Common myeloid progenitor, CD34-positive (primary cell): ENCODE data around the gene C5orf22.

Experiments used
- CTCF ChIA-PET: fragments of 350-600 bp; sonication (Branson Sonifier 250); formaldehyde crosslinking; loops from one replicate; lab custom pipeline; 2021; ENCODE audit warnings: antibody characterized with exemption; lab: Charles Lee
- POLR2A ChIA-PET: fragments of 350-600 bp; sonication (Branson Sonifier 250); formaldehyde crosslinking; loops from one replicate; lab custom pipeline; 2021; ENCODE audit warnings: antibody characterized with exemption; lab: Charles Lee
- DNase-seq, 3 donors: peaks; one replicate each; pipeline versions ENCODE4 v3.0.0 to v3.0.0-alpha.2; 2013
- H3K27ac ChIP-seq, 2 experiments: 1 replicate in 1 of 2; 2 replicates in 1 of 2; pipeline ENCODE4 v1.7.0; 2013; ENCODE audit warnings: inconsistent platforms in 2 of 2, low read length in 2 of 2, mild to moderate bottlenecking in 2 of 2, low read depth in 1 of 2, moderate library complexity in 1 of 2; ENCODE audit not compliant: severe bottlenecking in 2 of 2, insufficient read depth in 1 of 2, poor library complexity in 1 of 2
- H3K27me3 ChIP-seq, 5 experiments: replicated peaks in 2 of 5; 1 replicate in 3 of 5; 2 replicates in 2 of 5; pipeline versions ENCODE4 v1.6.1 to v1.7.0; 2013; ENCODE audit warnings: low read length in 4 of 5, mild to moderate bottlenecking in 2 of 5, moderate library complexity in 2 of 5, inconsistent platforms in 1 of 5; ENCODE audit not compliant: insufficient read depth in 5 of 5, control insufficient read depth in 4 of 5
- H3K36me3 ChIP-seq, 4 experiments: 1 replicate in 2 of 4; 2 replicates in 2 of 4; pipeline versions ENCODE4 v1.6.1 to v1.7.0; 2013; ENCODE audit warnings: low read length in 3 of 4, control low read depth in 1 of 4, mild to moderate bottlenecking in 1 of 4; ENCODE audit not compliant: control insufficient read depth in 4 of 4, insufficient read depth in 4 of 4
- H3K4me1 ChIP-seq, 4 experiments: 1 replicate in 3 of 4; 2 replicates in 1 of 4; pipeline versions ENCODE4 v1.6.1 to v1.7.1; 2013; ENCODE audit warnings: low read length in 3 of 4, mild to moderate bottlenecking in 3 of 4, control low read depth in 1 of 4, inconsistent platforms in 1 of 4, moderate library complexity in 1 of 4; ENCODE audit not compliant: control insufficient read depth in 4 of 4, insufficient read depth in 4 of 4; ENCODE audit errors: control extremely low read depth in 1 of 4
- H3K4me3 ChIP-seq, 7 experiments: 1 replicate in 4 of 7; 2 replicates in 3 of 7; pipeline versions ENCODE4 v1.5.1 to v1.7.0; 2013; ENCODE audit warnings: mild to moderate bottlenecking in 7 of 7, low read length in 6 of 7, moderate library complexity in 6 of 7, inconsistent platforms in 2 of 7, low read depth in 2 of 7, control low read depth in 1 of 7; ENCODE audit not compliant: insufficient read depth in 4 of 7, control insufficient read depth in 1 of 7; ENCODE audit errors: extremely low read depth in 1 of 7
- H3K9me3 ChIP-seq, 5 experiments: 1 replicate in 4 of 5; 2 replicates in 1 of 5; pipeline versions ENCODE4 v1.6.1 to v1.7.1; 2013; ENCODE audit warnings: low read length in 4 of 5, mild to moderate bottlenecking in 2 of 5, inconsistent platforms in 1 of 5, low read depth in 1 of 5, moderate library complexity in 1 of 5; ENCODE audit not compliant: control insufficient read depth in 4 of 5, insufficient read depth in 2 of 5; ENCODE audit errors: control extremely low read depth in 1 of 5
- whole genome bisulfite sequencing: methylation state at CpG from one replicate; pipeline ENCODE4 v1.1.5; 2013; ENCODE audit not compliant: insufficient coverage; 5-methylcytosine and 5-hydroxymethylcytosine counted together

C5orf22 gene

GRCh38 chr5:31577438-31577837 lies 45.3 kb downstream of the C5orf22 start:
- H3K36me3 ChIP-seq, result no peaks in the 10 kb centered on the region
- H3K4me1 ChIP-seq, result peaks cover 0 to 7% (median 1%) of the 10 kb centered on the region in 4 experiments
- ChIA-PET POLR2A (no interaction called here), CTCF (no interaction called here)
- DNase-seq, result peak in 1 of 3 donors; percentile 28
- WGBS, result 100% methylated on average over 1 of the region's 3 CpGs
- no peaks in the 10 kb centered on the region for H3K9me3 ChIP-seq
- no peak overlapping the region for H3K27ac ChIP-seq
- no peak overlapping the region for H3K4me3 ChIP-seq
- no peaks in the 10 kb centered on the region for H3K27me3 ChIP-seq

- CTCF ChIA-PET, result interaction anchor here (0.6 to 1.8 kb wide), 5 partner anchors 41 to 511 kb away, joined by 3 to 5 read pairs (median 3); no protein-coding TSS in a partner anchor
- H3K4me1 ChIP-seq, result peaks cover 0 to 7% (median 1%) of the 10 kb centered on the region in 4 experiments
- no peaks in the 10 kb centered on the region for H3K27me3 ChIP-seq
- peaks cover 0 to 1% (median 0%) of the 10 kb centered on the region in 5 experiments for H3K9me3 ChIP-seq
- H3K36me3 ChIP-seq, result no peaks in the 10 kb centered on the region
- no peak overlapping the region for H3K4me3 ChIP-seq
- POLR2A ChIA-PET, result no interaction called here
- WGBS, result 100% methylated on average over 2 of the region's 2 CpGs
- no peak overlapping the region for H3K27ac ChIP-seq
- DNase-seq, result no peak
Measured at GRCh38 chr5:31579558-31579957, 47.5 kb downstream of the C5orf22 start.

GRCh38 chr5:31581498-31582099 lies 49.5 kb downstream of the C5orf22 start:
- H3K27me3 ChIP-seq, result no peaks in the 10 kb centered on the region
- DNase-seq, result peak; percentile 64 to 81 (median 78)
- H3K9me3 ChIP-seq, result peaks cover 0 to 1% (median 0%) of the 10 kb centered on the region in 5 experiments
- CTCF ChIA-PET, result interaction anchor here (0.6 to 1.8 kb wide), 9 partner anchors 16 to 512 kb away, joined by 3 to 11 read pairs (median 4); no protein-coding TSS in a partner anchor
- H3K36me3 ChIP-seq, result no peaks in the 10 kb centered on the region
- H3K27ac ChIP-seq, result no peak overlapping the region
- H3K4me3 ChIP-seq, result no peak overlapping the region
- peaks cover 0 to 7% (median 2%) of the 10 kb centered on the region in 4 experiments for H3K4me1 ChIP-seq
- POLR2A ChIA-PET, result no interaction called here
- WGBS, result 100% methylated on average over 1 of the region's 3 CpGs

- H3K27me3 ChIP-seq, result no peaks in the 10 kb centered on the region
- ChIA-PET CTCF (interaction anchor here (0.6 to 1.8 kb wide), 6 partner anchors 28 to 505 kb away, joined by 3 to 11 read pairs (median 4); no protein-coding TSS in a partner anchor), POLR2A (no interaction called here)
- no peak overlapping the region for H3K4me3 ChIP-seq
- H3K27ac ChIP-seq, result no peak overlapping the region
- H3K9me3 ChIP-seq, result peaks cover 0 to 5% (median 0%) of the 10 kb centered on the region in 5 experiments
- H3K4me1 ChIP-seq, result peaks cover 0 to 5% (median 1%) of the 10 kb centered on the region in 4 experiments
- 100% methylated on average over 1 of the region's 2 CpGs for WGBS
- no peaks in the 10 kb centered on the region for H3K36me3 ChIP-seq
- no peak for DNase-seq
Measured at GRCh38 chr5:31583129-31583528, 51.0 kb downstream of the C5orf22 start.

- DNase-seq, result no peak
- WGBS, result 100% methylated on average over 1 of the region's 3 CpGs
- Histone ChIP-seq H3K36me3 (no peaks in the 10 kb centered on the region), H3K27ac (no peak overlapping the region), H3K4me3 (no peak overlapping the region), H3K4me1 (peaks cover 0 to 8% (median 3%) of the 10 kb centered on the region in 4 experiments), H3K9me3 (peaks cover 0 to 9% (median 1%) of the 10 kb centered on the region in 5 experiments), H3K27me3 (no peaks in the 10 kb centered on the region)
- POLR2A ChIA-PET, result no interaction called here
- CTCF ChIA-PET, result interaction anchor here (1.1 to 1.7 kb wide), 6 partner anchors 10 to 508 kb away, joined by 3 to 7 read pairs (median 4); no protein-coding TSS in a partner anchor
Measured at GRCh38 chr5:31585166-31585894, 53.2 kb downstream of the C5orf22 start.

GRCh38 chr5:31585895-31586270 lies 53.8 kb downstream of the C5orf22 start:
- H3K36me3 ChIP-seq, result no peaks in the 10 kb centered on the region
- no CpG with 5 or more reads among the region's 2 CpGs for WGBS
- POLR2A ChIA-PET, result no interaction called here
- no peak overlapping the region for H3K4me3 ChIP-seq
- H3K27ac ChIP-seq, result no peak overlapping the region
- H3K4me1 ChIP-seq, result peaks cover 0 to 8% (median 3%) of the 10 kb centered on the region in 4 experiments
- peaks cover 0 to 9% (median 1%) of the 10 kb centered on the region in 5 experiments for H3K9me3 ChIP-seq
- no peaks in the 10 kb centered on the region for H3K27me3 ChIP-seq
- CTCF ChIA-PET, result interaction anchor here (1.1 to 1.7 kb wide), 4 partner anchors 9 to 223 kb away, joined by 3 to 7 read pairs (median 4); no protein-coding TSS in a partner anchor
- peak in 1 of 3 donors; percentile 35 for DNase-seq
